Caki2 (cell line): ENCODE data around the gene PLEKHM1. TPM values are rescaled to one million over a fixed set of nuclear protein-coding genes. Genes with fewer than 3 reads are reported as not detected.
A peak's percentile ranks its signal among the peaks of the same experiment; 100 is the strongest.

Source experiments
- DNase-seq: peaks from one replicate; pipeline ENCODE4 v3.0.0-alpha.2; 2015; ENCODE audit warnings: low read depth
- in situ Hi-C: cut with HindIII; loops from 2 replicates; pipeline ENCODE4 v1.10.0; 2016; ENCODE audit warnings: low sequenced_read_pairs, low pct_unique_long_range_greater_than_20kb, mixed read lengths
- total RNA-seq: library from RNA; depleted of rRNA; stranded (reverse); fragments of >200 nt; shearing (Covaris generic); gene quantifications from 2 replicates; pipeline ENCODE4 v1.2.3, GENCODE V29; 2014; ENCODE audit warnings: low replicate concordance; rRNA removed

The PLEKHM1 gene
- total RNA-seq, 1 experiment from 2014 or later, result 32.0 TPM

- peak; percentile 59 for DNase-seq
- in situ Hi-C loops, result no loop called here
These were observed 95.5 kb downstream of the PLEKHM1 start for GRCh38 chr17:45394913-45395568.

- no peak for DNase-seq
- in situ Hi-C loops, result no loop called here
These were observed 96.0 kb downstream of the PLEKHM1 start for GRCh38 chr17:45394564-45394912.

GRCh38 chr17:45394091-45394490, 96.4 kb downstream of the PLEKHM1 start:
- no peak for DNase-seq
- in situ Hi-C loops, result no loop called here

- no peak for DNase-seq
- in situ Hi-C loops, result no loop called here
These were observed 97.1 kb downstream of the PLEKHM1 start for GRCh38 chr17:45393411-45393810.

GRCh38 chr17:45391918-45392317, 98.6 kb downstream of the PLEKHM1 start:
- no peak for DNase-seq
- in situ Hi-C loops, result no loop called here

GRCh38 chr17:45391291-45391690, 99.2 kb downstream of the PLEKHM1 start:
- in situ Hi-C loops, result no loop called here
- DNase-seq, result no peak

GRCh38 chr17:45389354-45389753, 101.2 kb downstream of the PLEKHM1 start:
- in situ Hi-C loops, result no loop called here
- no peak for DNase-seq

GRCh38 chr17:45388604-45389325, 101.8 kb downstream of the PLEKHM1 start:
- in situ Hi-C loops, result no loop called here
- no peak for DNase-seq

- in situ Hi-C loops, result no loop called here
- no peak for DNase-seq
These were observed 102.8 kb downstream of the PLEKHM1 start for GRCh38 chr17:45387739-45388138.

GRCh38 chr17:45386178-45386577, 104.3 kb downstream of the PLEKHM1 start:
- DNase-seq, result no peak
- in situ Hi-C loops, result no loop called here

Other genes starting within 250 kb of the PLEKHM1 start
- gene SPATA32, start 228.6 kb downstream of the PLEKHM1 start, total RNA-seq, result not detected in 2 replicates
- 19.0 and 23.5 TPM in 2 replicates for gene MAP3K14, start 173.7 kb downstream of the PLEKHM1 start, total RNA-seq
- 15.8 and 25.4 TPM in 2 replicates for gene ARHGAP27, start 57.9 kb downstream of the PLEKHM1 start, total RNA-seq